ENCODE data around the gene HCN1. TPM values are rescaled to one million over a fixed set of nuclear protein-coding genes. Genes with fewer than 3 reads are reported as not detected.
"Not testable (repeated sequence)": the region's sequence is repeated elsewhere in the genome, so short reads cannot be mapped to it uniquely, and the experiment has no call there.

HCN1 gene
- total RNA-seq, 4 donors from 2014 or later, result not detected

DNA sequence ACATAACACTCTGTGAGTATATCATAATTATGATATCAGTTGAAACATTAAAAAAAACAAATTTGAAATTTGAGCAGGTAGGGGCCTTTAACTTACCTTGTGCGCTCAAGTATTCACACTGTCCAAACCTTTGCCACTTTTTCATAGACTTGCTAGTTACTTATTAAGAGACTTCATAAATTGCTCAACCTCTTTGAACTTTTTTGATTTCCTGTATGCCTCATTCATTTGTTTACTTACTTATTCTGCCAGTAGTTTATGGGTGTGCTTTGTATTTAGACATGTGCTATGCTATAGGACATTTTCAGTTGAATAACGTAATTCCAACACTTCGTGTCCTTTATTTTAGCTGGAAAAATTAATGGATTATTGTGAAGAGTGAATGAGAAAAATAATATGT, 204.8 kb downstream of the HCN1 start:
- no peak overlapping the region for H3K27ac ChIP-seq
- H3K4me1 ChIP-seq, result no peaks in the 10 kb centered on the region
- H3K36me3 ChIP-seq, result no peaks in the 10 kb centered on the region
- TF ChIP-seq, protein P1, sequence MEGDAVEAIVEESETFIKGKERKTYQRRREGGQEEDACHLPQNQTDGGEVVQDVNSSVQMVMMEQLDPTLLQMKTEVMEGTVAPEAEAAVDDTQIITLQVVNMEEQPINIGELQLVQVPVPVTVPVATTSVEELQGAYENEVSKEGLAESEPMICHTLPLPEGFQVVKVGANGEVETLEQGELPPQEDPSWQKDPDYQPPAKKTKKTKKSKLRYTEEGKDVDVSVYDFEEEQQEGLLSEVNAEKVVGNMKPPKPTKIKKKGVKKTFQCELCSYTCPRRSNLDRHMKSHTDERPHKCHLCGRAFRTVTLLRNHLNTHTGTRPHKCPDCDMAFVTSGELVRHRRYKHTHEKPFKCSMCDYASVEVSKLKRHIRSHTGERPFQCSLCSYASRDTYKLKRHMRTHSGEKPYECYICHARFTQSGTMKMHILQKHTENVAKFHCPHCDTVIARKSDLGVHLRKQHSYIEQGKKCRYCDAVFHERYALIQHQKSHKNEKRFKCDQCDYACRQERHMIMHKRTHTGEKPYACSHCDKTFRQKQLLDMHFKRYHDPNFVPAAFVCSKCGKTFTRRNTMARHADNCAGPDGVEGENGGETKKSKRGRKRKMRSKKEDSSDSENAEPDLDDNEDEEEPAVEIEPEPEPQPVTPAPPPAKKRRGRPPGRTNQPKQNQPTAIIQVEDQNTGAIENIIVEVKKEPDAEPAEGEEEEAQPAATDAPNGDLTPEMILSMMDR (IDR thresholded peaks at IDR 0.05), result no peak
- DNase-seq, result no peak
- H3K4me3 ChIP-seq, result no peak overlapping the region
- H3K27me3 ChIP-seq, result no peaks in the 10 kb centered on the region
- H3K9me3 ChIP-seq, result no peaks in the 10 kb centered on the region

GRCh38 chr5:45484781-45485180, 211.4 kb downstream of the HCN1 start:
- TF ChIP-seq POLR2A (IDR thresholded peaks at IDR 0.05), result no peak
- TF ChIP-seq, protein P1 (IDR thresholded peaks at IDR 0.05), result no peak
- Histone ChIP-seq H3K4me1 (no peaks in the 10 kb centered on the region), H3K4me3 (no peak overlapping the region), H3K27me3 (no peaks in the 10 kb centered on the region), H3K36me3 (no peaks in the 10 kb centered on the region), H3K9me3 (no peaks in the 10 kb centered on the region), H3K27ac (no peak overlapping the region)
- DNase-seq, result no peak

- no peaks in the 10 kb centered on the region for H3K27me3 ChIP-seq
- no peak overlapping the region for H3K4me3 ChIP-seq
- H3K4me1 ChIP-seq, result no peaks in the 10 kb centered on the region
- no peak overlapping the region for H3K27ac ChIP-seq
- H3K9me3 ChIP-seq, result no peaks in the 10 kb centered on the region
- TF ChIP-seq, protein P1 (IDR thresholded peaks at IDR 0.05), result no peak
- no peak for TF ChIP-seq POLR2A (IDR thresholded peaks at IDR 0.05)
- DNase-seq, result no peak
- H3K36me3 ChIP-seq, result no peaks in the 10 kb centered on the region
These were observed 242.1 kb downstream of the HCN1 start for GRCh38 chr5:45454114-45454513.

- H3K36me3 ChIP-seq, H3K9me3 ChIP-seq, DNase-seq, H3K27me3 ChIP-seq, H3K27ac ChIP-seq, H3K4me3 ChIP-seq, H3K4me1 ChIP-seq: not testable (repeated sequence)
These were observed 251.3 kb downstream of the HCN1 start for GRCh38 chr5:45444856-45445255.

GRCh38 chr5:45440466-45440865, 255.7 kb downstream of the HCN1 start:
- no peaks in the 10 kb centered on the region for H3K27me3 ChIP-seq
- no peaks in the 10 kb centered on the region for H3K9me3 ChIP-seq
- H3K4me1 ChIP-seq, result no peaks in the 10 kb centered on the region
- DNase-seq, result no peak
- TF ChIP-seq POLR2A (IDR thresholded peaks at IDR 0.05), result no peak
- TF ChIP-seq, protein P1 (IDR thresholded peaks at IDR 0.05), result no peak
- no peaks in the 10 kb centered on the region for H3K36me3 ChIP-seq
- H3K4me3 ChIP-seq, result no peak overlapping the region
- no peak overlapping the region for H3K27ac ChIP-seq

- no peak overlapping the region for H3K4me3 ChIP-seq
- H3K27me3 ChIP-seq, result no peaks in the 10 kb centered on the region
- no peaks in the 10 kb centered on the region for H3K4me1 ChIP-seq
- TF ChIP-seq, protein P1 (IDR thresholded peaks at IDR 0.05), result no peak
- no peak for TF ChIP-seq POLR2A (IDR thresholded peaks at IDR 0.05)
- no peak for DNase-seq
- H3K27ac ChIP-seq, result no peak overlapping the region
- H3K36me3 ChIP-seq, result no peaks in the 10 kb centered on the region
- no peaks in the 10 kb centered on the region for H3K9me3 ChIP-seq
These were observed 258.4 kb downstream of the HCN1 start for GRCh38 chr5:45437752-45438151.
